Activated naive CD4-positive, alpha-beta T cell treated with anti-CD3 and anti-CD28 coated beads for 36 hours (primary cell): Measurements from ENCODE around the gene TAGAP. TPM values are rescaled to one million over a fixed set of nuclear protein-coding genes. Genes with fewer than 3 reads are reported as not detected.
"Not testable (repeated sequence)": the region's sequence is repeated elsewhere in the genome, so short reads cannot be mapped to it uniquely, and the experiment has no call there.

Experiments used
- CTCF ChIA-PET: fragments of 350-600 bp; sonication (Branson Sonifier 250); formaldehyde crosslinking; loops from one replicate; lab custom pipeline; 2021; ENCODE audit warnings: antibody characterized with exemption; lab: Charles Lee
- DNase-seq: peaks from one replicate; pipeline ENCODE4 v3.0.0-alpha.2; 2020
- H3K27ac Mint-ChIP-seq: one replicate; pipeline ENCODE4 v1.8.0; 2021; ENCODE audit warnings: mild to moderate bottlenecking, mixed read lengths
- H3K27me3 Mint-ChIP-seq: one replicate; pipeline ENCODE4 v1.8.0; 2021; ENCODE audit warnings: low read depth, mixed read lengths
- H3K36me3 Mint-ChIP-seq: one replicate; pipeline ENCODE4 v1.8.0; 2021; ENCODE audit warnings: low read depth, mixed read lengths
- H3K4me1 Mint-ChIP-seq: one replicate; pipeline ENCODE4 v1.8.0; 2021; ENCODE audit warnings: low read depth, mixed read lengths
- H3K4me3 Mint-ChIP-seq: one replicate; pipeline ENCODE4 v1.8.0; 2021; ENCODE audit warnings: mild to moderate bottlenecking, moderate library complexity, mixed read lengths
- H3K9me3 Mint-ChIP-seq: one replicate; pipeline ENCODE4 v1.8.0; 2021; ENCODE audit warnings: mixed read lengths
- intact Hi-C: fragments of 100-400 bp; cut with micrococcal nuclease; formaldehyde crosslinking; loops from one replicate; pipeline ENCODE4 v1.15.1; 2023
- total RNA-seq, 2 experiments: library from RNA; stranded (reverse); gene quantifications; one replicate each; pipeline ENCODE4 v1.2.3, GENCODE V29; 2021

The TAGAP gene
- total RNA-seq, 2 experiments from 2014 or later, result 79.6 to 82.6 TPM

GRCh38 chr6:159005436-159005835, 39.4 kb downstream of the TAGAP start:
- intact Hi-C loops, result no loop called here
- CTCF ChIA-PET, result interaction anchor here (1.7 to 13.0 kb wide), 3 partner anchors 98 to 128 kb away, joined by 5 to 215 read pairs (median 130); no protein-coding TSS in a partner anchor
- Mint-ChIP-seq H3K27me3 (no peaks in the 10 kb centered on the region), H3K36me3 (peaks cover 3% of the 10 kb centered on the region), H3K4me3 (no peak overlapping the region), H3K4me1 (peaks cover 31% of the 10 kb centered on the region), H3K27ac (no peak overlapping the region), H3K9me3 (no peaks in the 10 kb centered on the region)
- DNase-seq, result no peak

- no peaks in the 10 kb centered on the region for H3K27me3 Mint-ChIP-seq
- intact Hi-C loops, result no loop called here
- H3K4me3 Mint-ChIP-seq, result no peak overlapping the region
- peaks cover 25% of the 10 kb centered on the region for H3K4me1 Mint-ChIP-seq
- no peaks in the 10 kb centered on the region for H3K9me3 Mint-ChIP-seq
- CTCF ChIA-PET, result interaction anchor here (1.7 to 13.0 kb wide), 3 partner anchors 99 to 129 kb away, joined by 5 to 215 read pairs (median 20); no protein-coding TSS in a partner anchor
- H3K36me3 Mint-ChIP-seq, result peaks cover 3% of the 10 kb centered on the region
- H3K27ac Mint-ChIP-seq, result no peak overlapping the region
- DNase-seq, result no peak
These were observed 40.2 kb downstream of the TAGAP start for GRCh38 chr6:159004592-159004991.

- Mint-ChIP-seq H3K4me3 (no peak overlapping the region), H3K27me3 (no peaks in the 10 kb centered on the region), H3K27ac (no peak overlapping the region), H3K4me1 (peaks cover 22% of the 10 kb centered on the region), H3K36me3 (peaks cover 4% of the 10 kb centered on the region), H3K9me3 (no peaks in the 10 kb centered on the region)
- intact Hi-C loops, result no loop called here
- CTCF ChIA-PET, result interaction anchor here (0.6 to 13.0 kb wide), 4 partner anchors 29 to 131 kb away, joined by 3 to 215 read pairs (median 12); no protein-coding TSS in a partner anchor
- DNase-seq, result no peak
These were observed 42.2 kb downstream of the TAGAP start for GRCh38 chr6:159002432-159003155.

GRCh38 chr6:158999666-159000403, 45.0 kb downstream of the TAGAP start, which contains the start of gene RSPH3:
RSPH3 (minus strand) TSS chr6:159000202; CDS start chr6:158999550, 652 bp downstream.
- CTCF ChIA-PET, result interaction anchor here (0.8 to 2.3 kb wide), 16 partner anchors 10 to 296 kb away, joined by 3 to 22 read pairs (median 4); no protein-coding TSS in a partner anchor
- H3K9me3 Mint-ChIP-seq, result no peaks in the 10 kb centered on the region
- H3K4me1 Mint-ChIP-seq, result peaks cover 45% of the 10 kb centered on the region

GRCh38 chr6:158999154-158999665, 45.6 kb downstream of the TAGAP start:
- peak overlapping the region; percentile 78 for H3K27ac Mint-ChIP-seq
- peaks cover 46% of the 10 kb centered on the region for H3K4me1 Mint-ChIP-seq
- no peak for DNase-seq
- CTCF ChIA-PET, result interaction anchor here (1.0 to 2.3 kb wide), 8 partner anchors 25 to 295 kb away, joined by 3 to 11 read pairs (median 5); no protein-coding TSS in a partner anchor
- H3K27me3 Mint-ChIP-seq, result no peaks in the 10 kb centered on the region
- peak overlapping the region; percentile 98 for H3K4me3 Mint-ChIP-seq
- H3K9me3 Mint-ChIP-seq, result no peaks in the 10 kb centered on the region
- intact Hi-C loops, result loop anchor here (1.0 to 5.0 kb wide), 5 partner anchors 46 to 787 kb away; partner anchors contain the start of gene TAGAP
- H3K36me3 Mint-ChIP-seq, result peaks cover 4% of the 10 kb centered on the region

More at GRCh38 chr6:158999666-159000403, 45.0 kb downstream of the TAGAP start, which contains the start of gene RSPH3:
- peak; percentile 94 for DNase-seq
- peaks cover 4% of the 10 kb centered on the region for H3K36me3 Mint-ChIP-seq
- no peaks in the 10 kb centered on the region for H3K27me3 Mint-ChIP-seq
- H3K27ac Mint-ChIP-seq, result peak within 1 kb of the TSS; percentile 82
- intact Hi-C loops, result loop anchor here (1.0 to 5.0 kb wide), 8 partner anchors 17 to 788 kb away; partner anchors contain the start of gene TAGAP
- peak within 1 kb of the TSS; percentile 98 for H3K4me3 Mint-ChIP-seq

- CTCF ChIA-PET, result interaction anchor here (0.9 kb wide), 1 partner anchor 16 kb away, joined by 5 read pairs; no protein-coding TSS in a partner anchor
- Mint-ChIP-seq H3K9me3 (no peaks in the 10 kb centered on the region), H3K27ac (no peak overlapping the region), H3K36me3 (peaks cover 4% of the 10 kb centered on the region), H3K27me3 (no peaks in the 10 kb centered on the region), H3K4me3 (no peak overlapping the region), H3K4me1 (peaks cover 43% of the 10 kb centered on the region)
- intact Hi-C loops, result loop anchor here (5.0 kb wide), 1 partner anchor 785 kb away; no protein-coding TSS in a partner anchor
- DNase-seq, result no peak
These were observed 47.9 kb downstream of the TAGAP start for GRCh38 chr6:158996856-158997255.

GRCh38 chr6:158993639-158994038, 51.2 kb downstream of the TAGAP start:
- peaks cover 4% of the 10 kb centered on the region for H3K9me3 Mint-ChIP-seq
- no peak for DNase-seq
- H3K4me1 Mint-ChIP-seq, result peaks cover 43% of the 10 kb centered on the region
- no peak overlapping the region for H3K27ac Mint-ChIP-seq
- peaks cover 6% of the 10 kb centered on the region for H3K36me3 Mint-ChIP-seq
- no peaks in the 10 kb centered on the region for H3K27me3 Mint-ChIP-seq
- CTCF ChIA-PET, result interaction anchor here (1.6 to 1.9 kb wide), 2 partner anchors 143 to 201 kb away, joined by 5 read pairs; no protein-coding TSS in a partner anchor
- H3K4me3 Mint-ChIP-seq, result no peak overlapping the region
- intact Hi-C loops, result loop anchor here (2.0 kb wide), 1 partner anchor 345 kb away; no protein-coding TSS in a partner anchor

- H3K27ac Mint-ChIP-seq, result peak overlapping the region; percentile 60
- peak; percentile 56 for DNase-seq
These were observed 53.6 kb downstream of the TAGAP start for GRCh38 chr6:158991017-158991723.

GRCh38 chr6:158989711-158990110, 55.1 kb downstream of the TAGAP start:
- Mint-ChIP-seq H3K4me1 (peaks cover 35% of the 10 kb centered on the region), H3K9me3 (peaks cover 14% of the 10 kb centered on the region)
- H3K36me3 Mint-ChIP-seq, H3K4me3 Mint-ChIP-seq, H3K27ac Mint-ChIP-seq, intact Hi-C loops, DNase-seq, H3K27me3 Mint-ChIP-seq: not testable (repeated sequence)
- CTCF ChIA-PET, result interaction anchor here (0.6 to 0.7 kb wide), 2 partner anchors 47 to 654 kb away, joined by 3 to 5 read pairs; no protein-coding TSS in a partner anchor

More at GRCh38 chr6:158991017-158991723, 53.6 kb downstream of the TAGAP start:
- Mint-ChIP-seq H3K36me3 (peaks cover 6% of the 10 kb centered on the region), H3K27me3 (no peaks in the 10 kb centered on the region), H3K9me3 (peaks cover 14% of the 10 kb centered on the region), H3K4me3 (no peak overlapping the region), H3K4me1 (peaks cover 48% of the 10 kb centered on the region)
- intact Hi-C loops, result loop anchor here (1.0 kb wide), 1 partner anchor 26 kb away; no protein-coding TSS in a partner anchor
- CTCF ChIA-PET, result interaction anchor here (0.6 to 1.9 kb wide), 7 partner anchors 16 to 204 kb away, joined by 3 to 5 read pairs (median 4); no protein-coding TSS in a partner anchor

GRCh38 chr6:158988477-158988876, 56.3 kb downstream of the TAGAP start:
- no peak for DNase-seq
- Mint-ChIP-seq H3K4me1 (peaks cover 35% of the 10 kb centered on the region), H3K27ac (no peak overlapping the region), H3K36me3 (peaks cover 6% of the 10 kb centered on the region), H3K9me3 (peaks cover 14% of the 10 kb centered on the region), H3K4me3 (no peak overlapping the region), H3K27me3 (no peaks in the 10 kb centered on the region)
- intact Hi-C loops, result no loop called here
- CTCF ChIA-PET, result interaction anchor here (0.7 to 2.5 kb wide), 4 partner anchors 11 to 146 kb away, joined by 3 to 8 read pairs (median 3); partner anchors contain the start of gene TAGAP

GRCh38 chr6:158987657-158988056, 57.1 kb downstream of the TAGAP start:
- peaks cover 6% of the 10 kb centered on the region for H3K36me3 Mint-ChIP-seq
- peaks cover 14% of the 10 kb centered on the region for H3K9me3 Mint-ChIP-seq
- no peak for DNase-seq
- CTCF ChIA-PET, result interaction anchor here (0.5 to 2.5 kb wide), 6 partner anchors 57 to 252 kb away, joined by 3 to 8 read pairs (median 3); partner anchors contain the start of gene TAGAP
- intact Hi-C loops, result no loop called here
- peaks cover 35% of the 10 kb centered on the region for H3K4me1 Mint-ChIP-seq
- H3K27ac Mint-ChIP-seq, result no peak overlapping the region
- no peak overlapping the region for H3K4me3 Mint-ChIP-seq
- H3K27me3 Mint-ChIP-seq, result no peaks in the 10 kb centered on the region
